Measurements from ENCODE around the gene TM9SF2. TPM values are rescaled to one million over a fixed set of nuclear protein-coding genes. Genes with fewer than 3 reads are reported as not detected.

The TM9SF2 gene
- total RNA-seq, 1 donor from 2014 or later: 74.1 TPM

DNA sequence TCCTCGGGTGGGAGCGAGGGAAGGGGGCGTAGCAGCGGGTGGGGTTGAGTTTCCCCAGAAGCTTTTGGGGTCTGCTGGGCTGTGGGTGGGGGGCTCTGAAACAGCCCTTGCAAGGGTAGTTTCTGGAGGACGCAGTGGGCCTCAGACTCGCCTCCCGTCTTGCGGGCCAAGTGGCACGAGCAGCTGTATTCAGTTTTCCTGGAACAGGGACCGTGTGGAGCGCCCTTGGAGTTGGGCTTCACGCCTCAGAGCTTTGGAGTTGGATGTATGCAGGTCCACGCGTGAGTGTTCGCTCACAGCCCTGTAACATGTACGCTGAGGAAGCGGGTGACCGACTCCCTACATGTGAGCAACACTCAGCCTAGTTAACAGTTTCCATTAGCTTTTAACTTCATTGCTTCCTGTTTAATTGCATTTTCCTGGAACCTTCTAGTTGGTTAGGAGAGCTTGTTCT, 603 bp downstream of the TM9SF2 start:
- DNase-seq: peak; percentile 23
- Mint-ChIP-seq H3K27ac (ENCODE audit: unreplicated experiment) (peak overlapping the region; percentile 78), H3K9me3 (ENCODE audit: unreplicated experiment) (peaks cover 7% of the 10 kb centered on the region), H3K36me3 (ENCODE audit: unreplicated experiment) (no peaks in the 10 kb centered on the region), H3K27me3 (ENCODE audit: unreplicated experiment) (peaks cover 8% of the 10 kb centered on the region), H3K4me3 (ENCODE audit: unreplicated experiment) (peak overlapping the region; percentile 98), H3K4me1 (ENCODE audit: low read depth, unreplicated experiment) (peaks cover 13% of the 10 kb centered on the region)
- TF ChIP-seq, protein P1, sequence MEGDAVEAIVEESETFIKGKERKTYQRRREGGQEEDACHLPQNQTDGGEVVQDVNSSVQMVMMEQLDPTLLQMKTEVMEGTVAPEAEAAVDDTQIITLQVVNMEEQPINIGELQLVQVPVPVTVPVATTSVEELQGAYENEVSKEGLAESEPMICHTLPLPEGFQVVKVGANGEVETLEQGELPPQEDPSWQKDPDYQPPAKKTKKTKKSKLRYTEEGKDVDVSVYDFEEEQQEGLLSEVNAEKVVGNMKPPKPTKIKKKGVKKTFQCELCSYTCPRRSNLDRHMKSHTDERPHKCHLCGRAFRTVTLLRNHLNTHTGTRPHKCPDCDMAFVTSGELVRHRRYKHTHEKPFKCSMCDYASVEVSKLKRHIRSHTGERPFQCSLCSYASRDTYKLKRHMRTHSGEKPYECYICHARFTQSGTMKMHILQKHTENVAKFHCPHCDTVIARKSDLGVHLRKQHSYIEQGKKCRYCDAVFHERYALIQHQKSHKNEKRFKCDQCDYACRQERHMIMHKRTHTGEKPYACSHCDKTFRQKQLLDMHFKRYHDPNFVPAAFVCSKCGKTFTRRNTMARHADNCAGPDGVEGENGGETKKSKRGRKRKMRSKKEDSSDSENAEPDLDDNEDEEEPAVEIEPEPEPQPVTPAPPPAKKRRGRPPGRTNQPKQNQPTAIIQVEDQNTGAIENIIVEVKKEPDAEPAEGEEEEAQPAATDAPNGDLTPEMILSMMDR (IDR thresholded peaks at IDR 0.05; ENCODE audit: partially characterized antibody, unreplicated experiment): no peak

DNA sequence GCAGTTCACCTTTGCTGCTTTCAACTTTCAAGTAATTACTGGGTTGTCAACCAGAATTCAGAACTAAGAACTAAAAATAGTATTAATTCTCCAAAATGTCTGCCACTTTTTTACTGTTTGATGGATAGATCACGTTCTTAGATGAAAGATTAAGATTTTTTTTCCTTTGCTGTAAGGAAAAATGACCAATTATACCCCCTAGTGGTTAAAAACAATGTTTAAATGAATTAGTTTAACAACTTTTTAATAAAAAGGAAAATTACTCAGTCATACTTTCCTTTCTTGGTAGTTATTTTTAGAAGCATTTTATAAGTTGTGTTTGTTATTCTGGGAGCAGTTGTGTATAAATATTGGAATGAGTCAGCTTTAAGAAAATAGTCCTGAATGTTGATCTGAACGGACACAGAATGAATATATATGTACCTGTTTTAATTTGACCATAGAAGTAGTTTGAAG, 4.6 kb downstream of the TM9SF2 start:
- no peak for DNase-seq
- Mint-ChIP-seq H3K27ac (ENCODE audit: unreplicated experiment) (no peak overlapping the region), H3K4me3 (ENCODE audit: unreplicated experiment) (no peak overlapping the region), H3K4me1 (ENCODE audit: low read depth, unreplicated experiment) (peaks cover 6% of the 10 kb centered on the region), H3K27me3 (ENCODE audit: unreplicated experiment) (peaks cover 11% of the 10 kb centered on the region), H3K9me3 (ENCODE audit: unreplicated experiment) (peaks cover 4% of the 10 kb centered on the region), H3K36me3 (ENCODE audit: unreplicated experiment) (peaks cover 22% of the 10 kb centered on the region)
- TF ChIP-seq, protein P1 (IDR thresholded peaks at IDR 0.05; ENCODE audit: partially characterized antibody, unreplicated experiment): peak; percentile 65

DNA sequence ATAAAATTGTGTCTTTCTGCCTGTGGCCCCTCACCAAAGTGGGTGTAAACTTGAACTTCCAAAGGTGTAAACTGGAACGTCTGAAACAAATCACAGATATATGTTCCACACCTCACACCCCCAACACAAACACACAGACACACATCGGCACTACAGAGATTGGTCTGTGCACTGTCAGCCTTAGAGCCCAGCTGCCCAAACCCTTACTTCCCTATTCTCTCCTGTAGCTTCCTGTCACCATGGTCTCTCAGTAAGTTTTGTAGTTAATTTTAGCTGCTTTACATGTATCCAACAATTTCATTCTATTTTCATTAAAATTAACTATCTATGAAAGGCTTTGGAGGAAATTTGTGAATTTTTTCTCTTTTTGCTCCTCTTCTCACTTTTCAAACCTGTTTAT, 5.4 kb downstream of the TM9SF2 start:
- Mint-ChIP-seq H3K4me1 (ENCODE audit: low read depth, unreplicated experiment) (peaks cover 5% of the 10 kb centered on the region), H3K36me3 (ENCODE audit: unreplicated experiment) (peaks cover 22% of the 10 kb centered on the region), H3K9me3 (ENCODE audit: unreplicated experiment) (peaks cover 3% of the 10 kb centered on the region), H3K27me3 (ENCODE audit: unreplicated experiment) (peaks cover 8% of the 10 kb centered on the region), H3K27ac (ENCODE audit: unreplicated experiment) (peak overlapping the region; percentile 18), H3K4me3 (ENCODE audit: unreplicated experiment) (no peak overlapping the region)
- no peak for DNase-seq
- TF ChIP-seq, protein P1 (IDR thresholded peaks at IDR 0.05; ENCODE audit: partially characterized antibody, unreplicated experiment): no peak

DNA sequence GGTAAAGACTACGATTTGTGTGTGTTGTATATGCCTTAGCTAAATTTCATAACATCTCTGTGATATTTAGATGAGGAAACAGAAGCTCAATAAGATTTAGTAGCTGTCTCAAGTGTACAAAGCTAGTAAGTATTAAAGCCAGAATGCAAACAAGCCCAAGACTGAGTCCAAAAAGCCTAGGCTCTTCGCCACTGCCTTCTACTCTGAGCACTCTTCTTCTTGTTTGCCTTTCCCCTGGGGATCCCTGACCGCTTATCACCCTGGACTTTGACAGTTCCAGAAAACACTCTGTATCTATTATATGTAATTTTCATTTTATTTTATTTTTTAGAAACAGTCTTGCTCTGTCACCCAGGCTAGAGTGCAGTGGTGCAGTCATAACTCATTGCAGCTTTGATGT, 5.8 kb downstream of the TM9SF2 start:
- Mint-ChIP-seq H3K4me1 (ENCODE audit: low read depth, unreplicated experiment) (peaks cover 5% of the 10 kb centered on the region), H3K36me3 (ENCODE audit: unreplicated experiment) (peaks cover 22% of the 10 kb centered on the region), H3K4me3 (ENCODE audit: unreplicated experiment) (no peak overlapping the region), H3K9me3 (ENCODE audit: unreplicated experiment) (peaks cover 3% of the 10 kb centered on the region), H3K27ac (ENCODE audit: unreplicated experiment) (peak overlapping the region; percentile 18), H3K27me3 (ENCODE audit: unreplicated experiment) (peaks cover 5% of the 10 kb centered on the region)
- TF ChIP-seq, protein P1 (IDR thresholded peaks at IDR 0.05; ENCODE audit: partially characterized antibody, unreplicated experiment): no peak
- DNase-seq: no peak

DNA sequence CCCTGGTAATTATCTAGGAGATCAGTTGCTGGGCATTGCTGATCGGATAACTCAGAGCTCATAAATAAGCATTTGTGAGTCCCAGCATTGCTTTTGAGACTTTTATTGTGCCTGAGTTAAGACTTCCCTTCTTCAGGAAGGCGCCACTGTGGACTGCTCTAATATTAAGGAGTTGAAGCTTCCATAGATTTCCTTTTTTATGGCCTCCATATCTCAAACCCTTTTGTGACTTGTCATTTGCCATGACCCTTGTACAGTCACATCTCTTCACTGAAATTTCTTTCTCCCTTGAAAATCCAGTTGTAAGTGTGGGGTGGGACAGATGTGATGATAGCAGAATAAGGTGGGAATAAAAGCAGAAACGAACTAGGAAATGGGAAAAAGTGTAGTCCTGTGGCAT, 6.3 kb downstream of the TM9SF2 start:
- Mint-ChIP-seq H3K27me3 (ENCODE audit: unreplicated experiment) (peaks cover 3% of the 10 kb centered on the region), H3K36me3 (ENCODE audit: unreplicated experiment) (peaks cover 22% of the 10 kb centered on the region), H3K4me1 (ENCODE audit: low read depth, unreplicated experiment) (peaks cover 4% of the 10 kb centered on the region), H3K4me3 (ENCODE audit: unreplicated experiment) (no peak overlapping the region), H3K27ac (ENCODE audit: unreplicated experiment) (no peak overlapping the region), H3K9me3 (ENCODE audit: unreplicated experiment) (peaks cover 3% of the 10 kb centered on the region)
- no peak for DNase-seq
- TF ChIP-seq, protein P1 (IDR thresholded peaks at IDR 0.05; ENCODE audit: partially characterized antibody, unreplicated experiment): no peak

Data from glutamatergic neuron (in vitro differentiated cells).